CD4-positive, alpha-beta T cell treated with Interleukin-21 for 1 hour (primary cell): Measurements from ENCODE around the gene PCDH15.

Source experiments
- DNase-seq: peaks from one replicate; pipeline ENCODE4 v3.0.0-alpha.2; 2020

The PCDH15 gene

GRCh38 chr10:54800741-54801421, at the start of gene PCDH15:
Gene PCDH15, minus strand, starts transcription at chr10:54801231. Its CDS starts 136,969 bp downstream, at chr10:54664262.
- no peak for DNase-seq

- no peak for DNase-seq
These were observed 42.9 kb upstream of the PCDH15 start for GRCh38 chr10:54843932-54844331.

- DNase-seq, result no peak
These were observed 42.1 kb upstream of the PCDH15 start for GRCh38 chr10:54843085-54843646.

GRCh38 chr10:54837479-54837878, 36.4 kb upstream of the PCDH15 start:
- no peak for DNase-seq

- DNase-seq, result no peak
These were observed 32.0 kb upstream of the PCDH15 start for GRCh38 chr10:54833029-54833428.

- no peak for DNase-seq
These were observed 26.0 kb upstream of the PCDH15 start for GRCh38 chr10:54826994-54827560.

GRCh38 chr10:54815583-54815982, 14.6 kb upstream of the PCDH15 start:
- DNase-seq, result no peak

- DNase-seq, result no peak
These were observed 7.3 kb upstream of the PCDH15 start for GRCh38 chr10:54808186-54808935.

GRCh38 chr10:54799506-54799905, 1.5 kb downstream of the PCDH15 start:
- no peak for DNase-seq

- no peak for DNase-seq
These were observed 3.3 kb downstream of the PCDH15 start for GRCh38 chr10:54797636-54798321.

GRCh38 chr10:54796881-54797280, 4.2 kb downstream of the PCDH15 start:
- DNase-seq, result no peak

GRCh38 chr10:54776622-54777021, 24.4 kb downstream of the PCDH15 start:
- no peak for DNase-seq

- DNase-seq, result no peak
These were observed 28.4 kb downstream of the PCDH15 start for GRCh38 chr10:54772468-54773122.

GRCh38 chr10:54769051-54769450, 32.0 kb downstream of the PCDH15 start:
- no peak for DNase-seq

GRCh38 chr10:54758791-54759190, 42.2 kb downstream of the PCDH15 start:
- no peak for DNase-seq

- no peak for DNase-seq
These were observed 51.4 kb downstream of the PCDH15 start for GRCh38 chr10:54749623-54750022.

- no peak for DNase-seq
These were observed 55.6 kb downstream of the PCDH15 start for GRCh38 chr10:54745436-54745835.

- no peak for DNase-seq
These were observed 58.6 kb downstream of the PCDH15 start for GRCh38 chr10:54742416-54742815.

GRCh38 chr10:54728511-54728910, 72.5 kb downstream of the PCDH15 start:
- DNase-seq, result no peak

GRCh38 chr10:54722075-54722474, 79.0 kb downstream of the PCDH15 start:
- no peak for DNase-seq

- DNase-seq, result no peak
These were observed 90.1 kb downstream of the PCDH15 start for GRCh38 chr10:54710918-54711317.

GRCh38 chr10:54708591-54708990, 92.4 kb downstream of the PCDH15 start:
- DNase-seq, result no peak

- no peak for DNase-seq
These were observed 93.0 kb downstream of the PCDH15 start for GRCh38 chr10:54708021-54708420.
